ENCODE data around the gene HAP1.

DNA sequence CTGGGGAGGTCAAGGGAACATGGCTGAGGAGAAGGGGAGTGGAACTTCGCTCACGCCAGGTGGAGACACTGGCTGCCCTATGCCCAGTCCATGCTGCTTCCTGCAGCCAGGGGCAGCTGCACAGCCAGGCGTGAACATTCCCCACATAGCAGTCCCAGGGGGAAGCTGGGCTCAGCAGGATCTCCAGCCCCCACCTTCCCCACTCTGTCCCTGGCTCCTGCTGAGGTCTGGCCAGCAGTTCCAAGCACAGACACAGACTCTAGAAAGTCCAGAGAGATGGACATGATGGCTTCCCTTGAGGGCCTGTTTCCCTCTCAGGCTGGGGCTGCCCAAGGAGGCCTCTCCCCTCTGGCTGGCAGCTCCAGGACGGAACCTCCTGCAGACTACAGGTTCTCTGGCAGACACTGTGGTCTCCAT is 42.7 kb upstream of the HAP1 start:
- TF ChIP-seq ZFX (IDR thresholded peaks at IDR 0.05; ENCODE audit: borderline replicate concordance), result no peak
- TF ChIP-seq, protein P1, sequence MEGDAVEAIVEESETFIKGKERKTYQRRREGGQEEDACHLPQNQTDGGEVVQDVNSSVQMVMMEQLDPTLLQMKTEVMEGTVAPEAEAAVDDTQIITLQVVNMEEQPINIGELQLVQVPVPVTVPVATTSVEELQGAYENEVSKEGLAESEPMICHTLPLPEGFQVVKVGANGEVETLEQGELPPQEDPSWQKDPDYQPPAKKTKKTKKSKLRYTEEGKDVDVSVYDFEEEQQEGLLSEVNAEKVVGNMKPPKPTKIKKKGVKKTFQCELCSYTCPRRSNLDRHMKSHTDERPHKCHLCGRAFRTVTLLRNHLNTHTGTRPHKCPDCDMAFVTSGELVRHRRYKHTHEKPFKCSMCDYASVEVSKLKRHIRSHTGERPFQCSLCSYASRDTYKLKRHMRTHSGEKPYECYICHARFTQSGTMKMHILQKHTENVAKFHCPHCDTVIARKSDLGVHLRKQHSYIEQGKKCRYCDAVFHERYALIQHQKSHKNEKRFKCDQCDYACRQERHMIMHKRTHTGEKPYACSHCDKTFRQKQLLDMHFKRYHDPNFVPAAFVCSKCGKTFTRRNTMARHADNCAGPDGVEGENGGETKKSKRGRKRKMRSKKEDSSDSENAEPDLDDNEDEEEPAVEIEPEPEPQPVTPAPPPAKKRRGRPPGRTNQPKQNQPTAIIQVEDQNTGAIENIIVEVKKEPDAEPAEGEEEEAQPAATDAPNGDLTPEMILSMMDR (IDR thresholded peaks at IDR 0.05), result no peak
